ENCODE data around the gene TNFRSF14. TPM values are rescaled to one million over a fixed set of nuclear protein-coding genes. Genes with fewer than 3 reads are reported as not detected.

Gene TNFRSF14
- total and polyA plus RNA-seq, 2 of the 13 experiments (the other 11 are each of a cell fraction or from before 2014, with no cell fraction given), result 11.9 to 49.9 TPM

GRCh38 chr1:2575801-2576663 is 19.9 kb downstream of the TNFRSF14 start (continued):
- TF ChIP-seq ZNF281 (CRISPR knock-in tag; IDR thresholded peaks at IDR 0.05; ENCODE audit: borderline replicate concordance), result peak; percentile 82; the same call in 1 of the 2 replicates
- TF ChIP-seq MEF2D (CRISPR knock-in tag; IDR thresholded peaks at IDR 0.05), result peak; percentile 91
- TF ChIP-seq ZNF180 (CRISPR knock-in tag; IDR thresholded peaks at IDR 0.05; ENCODE audit: borderline replicate concordance, low read depth), result no peak
- TF ChIP-seq NRL (CRISPR knock-in tag; IDR thresholded peaks at IDR 0.05; ENCODE audit: borderline replicate concordance), result no peak
- TF ChIP-seq TFAP4 (IDR thresholded peaks at IDR 0.05; ENCODE audit: borderline replicate concordance, low read depth), result 0 out of 2 replicates have a peak, but pooled peaks have one; percentile 40
- TF ChIP-seq HNF1A (IDR thresholded peaks at IDR 0.05; ENCODE audit: low read depth), result no peak
- TF ChIP-seq HNF1A (CRISPR knock-in tag; IDR thresholded peaks at IDR 0.05; ENCODE audit: borderline replicate concordance), result no peak
- TF ChIP-seq KLF13 (CRISPR knock-in tag; IDR thresholded peaks at IDR 0.05), result no peak
- TF ChIP-seq ZSCAN31 (CRISPR knock-in tag; IDR thresholded peaks at IDR 0.05; ENCODE audit: low read depth), result 0 out of 2 replicates have a peak, but pooled peaks have one; percentile 53
- TF ChIP-seq ZNF572 (CRISPR knock-in tag; IDR thresholded peaks at IDR 0.05), result peak; percentile 73; the same call in 1 of the 2 replicates
- TF ChIP-seq ZNF878 (CRISPR knock-in tag; IDR thresholded peaks at IDR 0.05), result peak; percentile 49; the same call in 1 of the 2 replicates
- 0 out of 2 replicates have a peak, but pooled peaks have one; percentile 28 for TF ChIP-seq ZNF644 (CRISPR knock-in tag; IDR thresholded peaks at IDR 0.05; ENCODE audit: low read depth)
- peak; percentile 60; the same call in 1 of the 2 replicates for TF ChIP-seq ZNF614 (CRISPR knock-in tag; IDR thresholded peaks at IDR 0.05; ENCODE audit: borderline replicate concordance)
- TF ChIP-seq ZHX1 (CRISPR knock-in tag; IDR thresholded peaks at IDR 0.05; ENCODE audit: low read depth), result no peak
- TF ChIP-seq ZNF317 (CRISPR knock-in tag; IDR thresholded peaks at IDR 0.05), result peak; percentile 66; the same call in 1 of the 2 replicates
- no peak for TF ChIP-seq ETS1 (CRISPR knock-in tag; IDR thresholded peaks at IDR 0.05)

Measured in HepG2 (cell line).